Vagina (tissue), 2 donors: Measurements from ENCODE around the gene NRIP3.

ENCODE experiments used
- CTCF ChIP-seq, 3 experiments: fragments of 450-650 bp in 2 of 3; fragments of 200-600 bp in 1 of 3; sonication (generic) in 1 of 3; IDR thresholded peaks; one replicate each; pipeline ENCODE4 v1.5.1; 2017 to 2019; ENCODE audit warnings: antibody characterized with exemption in 3 of 3, mild to moderate bottlenecking in 2 of 3, moderate library complexity in 2 of 3
- POLR2A ChIP-seq, 2 donors: fragments of 450-650 bp; IDR thresholded peaks; one replicate each; pipeline ENCODE4 v1.6.1; 2017; ENCODE audit warnings: antibody characterized with exemption in 2 of 2, mild to moderate bottlenecking in 2 of 2, moderate library complexity in 2 of 2

GRCh38 chr11:9038541-9038940, 34.7 kb upstream of the NRIP3 start:
- no peak for TF ChIP-seq CTCF (IDR thresholded peaks at IDR 0.05)
- no peak for TF ChIP-seq POLR2A (IDR thresholded peaks at IDR 0.05)
